Right forelimb (tissue), 1 donor: Measurements from ENCODE around the gene LNPEP.

Experiments used
- DNase-seq: peaks from one replicate; pipeline ENCODE4 v3.0.0-alpha.2; 2018

The LNPEP gene

GRCh38 chr5:96963267-96963666, 27.4 kb downstream of the LNPEP start:
- no peak for DNase-seq

GRCh38 chr5:96966801-96967200, 30.9 kb downstream of the LNPEP start:
- no peak for DNase-seq

- no peak for DNase-seq
These were observed 31.5 kb downstream of the LNPEP start for GRCh38 chr5:96967400-96967799.

GRCh38 chr5:96968074-96968473, 32.2 kb downstream of the LNPEP start:
- no peak for DNase-seq

GRCh38 chr5:96968614-96969013, 32.7 kb downstream of the LNPEP start:
- no peak for DNase-seq

- no peak for DNase-seq
These were observed 33.5 kb downstream of the LNPEP start for GRCh38 chr5:96969366-96969765.

GRCh38 chr5:96972599-96973334, 36.9 kb downstream of the LNPEP start:
- no peak for DNase-seq

GRCh38 chr5:96973532-96974401, 37.9 kb downstream of the LNPEP start:
- no peak for DNase-seq

GRCh38 chr5:96975656-96976055, 39.8 kb downstream of the LNPEP start:
- DNase-seq: no peak

GRCh38 chr5:96977228-96977627, 41.3 kb downstream of the LNPEP start:
- DNase-seq: no peak

GRCh38 chr5:96978812-96979449, 43.1 kb downstream of the LNPEP start:
- DNase-seq: no peak

- DNase-seq: no peak
These were observed 48.8 kb downstream of the LNPEP start for GRCh38 chr5:96984506-96985192.

GRCh38 chr5:96986450-96986849, 50.6 kb downstream of the LNPEP start:
- no peak for DNase-seq

GRCh38 chr5:96990102-96990501, 54.2 kb downstream of the LNPEP start:
- DNase-seq: no peak

- no peak for DNase-seq
These were observed 55.8 kb downstream of the LNPEP start for GRCh38 chr5:96991708-96992107.

- no peak for DNase-seq
These were observed 57.9 kb downstream of the LNPEP start for GRCh38 chr5:96993760-96994159.

- DNase-seq: no peak
These were observed 58.6 kb downstream of the LNPEP start for GRCh38 chr5:96994493-96994892.

GRCh38 chr5:96995419-96995818, 59.5 kb downstream of the LNPEP start:
- DNase-seq: no peak

- DNase-seq: no peak
These were observed 61.5 kb downstream of the LNPEP start for GRCh38 chr5:96997265-96997859.

GRCh38 chr5:96999856-97000255, 64.0 kb downstream of the LNPEP start:
- DNase-seq: no peak

- no peak for DNase-seq
These were observed 64.5 kb downstream of the LNPEP start for GRCh38 chr5:97000391-97000790.

- no peak for DNase-seq
These were observed 67.1 kb downstream of the LNPEP start for GRCh38 chr5:97002983-97003382.
